ENCODE results near the gene FAM234A.

- TF ChIP-seq, protein P1, sequence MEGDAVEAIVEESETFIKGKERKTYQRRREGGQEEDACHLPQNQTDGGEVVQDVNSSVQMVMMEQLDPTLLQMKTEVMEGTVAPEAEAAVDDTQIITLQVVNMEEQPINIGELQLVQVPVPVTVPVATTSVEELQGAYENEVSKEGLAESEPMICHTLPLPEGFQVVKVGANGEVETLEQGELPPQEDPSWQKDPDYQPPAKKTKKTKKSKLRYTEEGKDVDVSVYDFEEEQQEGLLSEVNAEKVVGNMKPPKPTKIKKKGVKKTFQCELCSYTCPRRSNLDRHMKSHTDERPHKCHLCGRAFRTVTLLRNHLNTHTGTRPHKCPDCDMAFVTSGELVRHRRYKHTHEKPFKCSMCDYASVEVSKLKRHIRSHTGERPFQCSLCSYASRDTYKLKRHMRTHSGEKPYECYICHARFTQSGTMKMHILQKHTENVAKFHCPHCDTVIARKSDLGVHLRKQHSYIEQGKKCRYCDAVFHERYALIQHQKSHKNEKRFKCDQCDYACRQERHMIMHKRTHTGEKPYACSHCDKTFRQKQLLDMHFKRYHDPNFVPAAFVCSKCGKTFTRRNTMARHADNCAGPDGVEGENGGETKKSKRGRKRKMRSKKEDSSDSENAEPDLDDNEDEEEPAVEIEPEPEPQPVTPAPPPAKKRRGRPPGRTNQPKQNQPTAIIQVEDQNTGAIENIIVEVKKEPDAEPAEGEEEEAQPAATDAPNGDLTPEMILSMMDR (conservative IDR thresholded peaks at IDR 0.05): no peak
- no peak for TF ChIP-seq ZFX (IDR thresholded peaks at IDR 0.05)
Measured at GRCh38 chr16:260326-260725, 25.7 kb downstream of the FAM234A start.
